Measurements from ENCODE around the gene CDK6. TPM values are rescaled to one million over a fixed set of nuclear protein-coding genes. Genes with fewer than 3 reads are reported as not detected.

CDK6 gene
- polyA plus RNA-seq, 4 donors = 40.6 to 54.1 (median 48.1) TPM

GRCh38 chr7:92797284-92797683 is 39.1 kb downstream of the CDK6 start:
- DNase-seq (ENCODE audit: low read depth in 4 of 4, low spot score in 3 of 4) = no peak

- DNase-seq (ENCODE audit: low read depth in 4 of 4, low spot score in 3 of 4) = no peak
Measured at GRCh38 chr7:92794831-92795230, 41.5 kb downstream of the CDK6 start.

GRCh38 chr7:92794391-92794790 is 42.0 kb downstream of the CDK6 start:
- no peak for DNase-seq (ENCODE audit: low read depth in 4 of 4, low spot score in 3 of 4)

- no peak for DNase-seq (ENCODE audit: low read depth in 4 of 4, low spot score in 3 of 4)
Measured at GRCh38 chr7:92793656-92794205, 42.6 kb downstream of the CDK6 start.

- DNase-seq (ENCODE audit: low read depth in 4 of 4, low spot score in 3 of 4) = no peak
Measured at GRCh38 chr7:92790992-92791391, 45.4 kb downstream of the CDK6 start.

- no peak for DNase-seq (ENCODE audit: low read depth in 4 of 4, low spot score in 3 of 4)
Measured at GRCh38 chr7:92788559-92789183, 47.7 kb downstream of the CDK6 start.

- no peak for DNase-seq (ENCODE audit: low read depth in 4 of 4, low spot score in 3 of 4)
Measured at GRCh38 chr7:92785923-92786322, 50.5 kb downstream of the CDK6 start.

- DNase-seq (ENCODE audit: low read depth in 4 of 4, low spot score in 3 of 4) = no peak
Measured at GRCh38 chr7:92784935-92785334, 51.4 kb downstream of the CDK6 start.

GRCh38 chr7:92783260-92784201 is 52.8 kb downstream of the CDK6 start:
- no peak for DNase-seq (ENCODE audit: low read depth in 4 of 4, low spot score in 3 of 4)

- no peak for DNase-seq (ENCODE audit: low read depth in 4 of 4, low spot score in 3 of 4)
Measured at GRCh38 chr7:92782855-92783254, 53.5 kb downstream of the CDK6 start.

GRCh38 chr7:92782236-92782635 is 54.1 kb downstream of the CDK6 start:
- no peak for DNase-seq (ENCODE audit: low read depth in 4 of 4, low spot score in 3 of 4)

- DNase-seq (ENCODE audit: low read depth in 4 of 4, low spot score in 3 of 4) = peak in 1 of 4 donors; percentile 31
Measured at GRCh38 chr7:92781117-92781720, 55.2 kb downstream of the CDK6 start.

GRCh38 chr7:92778972-92779371 is 57.4 kb downstream of the CDK6 start:
- no peak for DNase-seq (ENCODE audit: low read depth in 4 of 4, low spot score in 3 of 4)

- no peak for DNase-seq (ENCODE audit: low read depth in 4 of 4, low spot score in 3 of 4)
Measured at GRCh38 chr7:92777993-92778392, 58.4 kb downstream of the CDK6 start.

- DNase-seq (ENCODE audit: low read depth in 4 of 4, low spot score in 3 of 4) = no peak
Measured at GRCh38 chr7:92773808-92774207, 62.6 kb downstream of the CDK6 start.

GRCh38 chr7:92769844-92770243 is 66.5 kb downstream of the CDK6 start:
- no peak for DNase-seq (ENCODE audit: low read depth in 4 of 4, low spot score in 3 of 4)

- no peak for DNase-seq (ENCODE audit: low read depth in 4 of 4, low spot score in 3 of 4)
Measured at GRCh38 chr7:92769394-92769699, 67.0 kb downstream of the CDK6 start.

GRCh38 chr7:92768501-92769393 is 67.6 kb downstream of the CDK6 start:
- DNase-seq (ENCODE audit: low read depth in 4 of 4, low spot score in 3 of 4) = no peak

- DNase-seq (ENCODE audit: low read depth in 4 of 4, low spot score in 3 of 4) = no peak
Measured at GRCh38 chr7:92767437-92767836, 68.9 kb downstream of the CDK6 start.

GRCh38 chr7:92766461-92767003 is 69.8 kb downstream of the CDK6 start:
- DNase-seq (ENCODE audit: low read depth in 4 of 4, low spot score in 3 of 4) = no peak
